Adrenal gland (tissue), 5 donors: Measurements from ENCODE around the gene ENPP3.

Source experiments
- POLR2A ChIP-seq, 2 donors: fragments of 450-650 bp; IDR thresholded peaks; one replicate each; pipeline ENCODE4 v1.6.1; 2017; ENCODE audit warnings: antibody characterized with exemption in 2 of 2, mild to moderate bottlenecking in 2 of 2, moderate library complexity in 1 of 2
- TF ChIP-seq, protein P1 (sequence below), 6 experiments: fragments of 450-650 bp in 4 of 6; fragments of 200-600 bp in 2 of 6; sonication (generic) in 1 of 6; IDR thresholded peaks; 1 replicate in 5 of 6; 2 replicates in 1 of 6; pipeline versions ENCODE4 v1.5.1 to v1.8.0; 2016 to 2021; ENCODE audit warnings: antibody characterized with exemption in 6 of 6, mild to moderate bottlenecking in 2 of 6, moderate library complexity in 1 of 6
- donor health status: DM: no; HTN: no; CAD: no.

GRCh38 chr6:131651782-131652181 lies 14.7 kb downstream of the ENPP3 start:
- TF ChIP-seq, protein P1, sequence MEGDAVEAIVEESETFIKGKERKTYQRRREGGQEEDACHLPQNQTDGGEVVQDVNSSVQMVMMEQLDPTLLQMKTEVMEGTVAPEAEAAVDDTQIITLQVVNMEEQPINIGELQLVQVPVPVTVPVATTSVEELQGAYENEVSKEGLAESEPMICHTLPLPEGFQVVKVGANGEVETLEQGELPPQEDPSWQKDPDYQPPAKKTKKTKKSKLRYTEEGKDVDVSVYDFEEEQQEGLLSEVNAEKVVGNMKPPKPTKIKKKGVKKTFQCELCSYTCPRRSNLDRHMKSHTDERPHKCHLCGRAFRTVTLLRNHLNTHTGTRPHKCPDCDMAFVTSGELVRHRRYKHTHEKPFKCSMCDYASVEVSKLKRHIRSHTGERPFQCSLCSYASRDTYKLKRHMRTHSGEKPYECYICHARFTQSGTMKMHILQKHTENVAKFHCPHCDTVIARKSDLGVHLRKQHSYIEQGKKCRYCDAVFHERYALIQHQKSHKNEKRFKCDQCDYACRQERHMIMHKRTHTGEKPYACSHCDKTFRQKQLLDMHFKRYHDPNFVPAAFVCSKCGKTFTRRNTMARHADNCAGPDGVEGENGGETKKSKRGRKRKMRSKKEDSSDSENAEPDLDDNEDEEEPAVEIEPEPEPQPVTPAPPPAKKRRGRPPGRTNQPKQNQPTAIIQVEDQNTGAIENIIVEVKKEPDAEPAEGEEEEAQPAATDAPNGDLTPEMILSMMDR (IDR thresholded peaks at IDR 0.05): no peak
- TF ChIP-seq POLR2A (IDR thresholded peaks at IDR 0.05): no peak
